GM19468 (cell line): ENCODE results near the gene MFAP2.
"Not testable (repeated sequence)": the region's sequence is repeated elsewhere in the genome, so short reads cannot be mapped to it uniquely, and the experiment has no call there.

Experiments
- ATAC-seq: cut with Tn5 transposase; IDR thresholded peaks from one replicate; pipeline ENCODE4 v1.9.1; 2021; ENCODE audit warnings: mild to moderate bottlenecking, moderate library complexity, moderate number of reproducible peaks; ENCODE audit not compliant: unreplicated experiment; ENCODE audit errors: extremely low read depth

MFAP2 gene

DNA sequence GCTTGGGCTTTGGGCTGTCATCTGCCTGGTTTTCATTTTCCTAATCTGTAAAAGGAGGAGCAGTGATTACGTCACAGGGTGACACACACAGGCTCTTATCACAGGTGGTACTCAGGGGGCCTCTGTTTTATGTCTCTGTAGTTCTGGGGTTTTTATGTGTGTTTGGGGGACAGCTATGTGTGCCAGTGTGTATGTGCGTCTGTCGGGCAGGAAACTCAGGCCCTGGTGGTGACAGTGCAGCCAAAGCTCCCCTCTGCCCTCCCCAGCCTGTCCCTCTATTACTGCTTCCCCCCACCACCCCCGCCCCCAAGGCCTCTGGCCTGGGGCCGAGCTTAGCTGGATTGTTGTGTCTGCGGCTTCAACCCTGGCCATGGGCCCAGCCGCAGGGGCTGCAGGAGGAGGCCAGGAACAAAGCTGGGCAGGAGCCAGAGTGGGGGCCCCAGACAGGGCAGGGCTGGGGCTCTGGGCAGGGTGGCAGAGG, 13.3 kb downstream of the MFAP2 start:
- no peak for ATAC-seq

DNA sequence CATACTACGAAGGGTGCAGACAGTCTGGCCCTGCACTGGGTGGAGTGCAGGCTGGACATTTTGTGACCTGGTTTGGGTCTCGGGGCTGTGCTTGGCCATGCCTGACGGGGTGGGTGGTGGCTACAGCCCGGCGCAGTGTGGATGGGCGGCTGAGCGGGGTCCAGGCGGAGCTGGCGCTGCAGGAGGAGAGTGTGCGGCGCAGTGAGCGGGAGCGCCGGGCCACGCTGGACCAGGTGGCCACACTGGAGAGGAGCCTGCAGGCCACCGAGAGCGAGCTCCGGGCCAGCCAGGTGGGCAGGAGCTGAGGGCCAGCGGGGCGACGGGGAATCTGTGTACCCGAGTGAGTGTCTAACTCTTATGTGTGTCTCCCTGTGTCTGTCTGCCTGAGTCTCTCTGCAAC, 14.1 kb downstream of the MFAP2 start:
- no peak for ATAC-seq

DNA sequence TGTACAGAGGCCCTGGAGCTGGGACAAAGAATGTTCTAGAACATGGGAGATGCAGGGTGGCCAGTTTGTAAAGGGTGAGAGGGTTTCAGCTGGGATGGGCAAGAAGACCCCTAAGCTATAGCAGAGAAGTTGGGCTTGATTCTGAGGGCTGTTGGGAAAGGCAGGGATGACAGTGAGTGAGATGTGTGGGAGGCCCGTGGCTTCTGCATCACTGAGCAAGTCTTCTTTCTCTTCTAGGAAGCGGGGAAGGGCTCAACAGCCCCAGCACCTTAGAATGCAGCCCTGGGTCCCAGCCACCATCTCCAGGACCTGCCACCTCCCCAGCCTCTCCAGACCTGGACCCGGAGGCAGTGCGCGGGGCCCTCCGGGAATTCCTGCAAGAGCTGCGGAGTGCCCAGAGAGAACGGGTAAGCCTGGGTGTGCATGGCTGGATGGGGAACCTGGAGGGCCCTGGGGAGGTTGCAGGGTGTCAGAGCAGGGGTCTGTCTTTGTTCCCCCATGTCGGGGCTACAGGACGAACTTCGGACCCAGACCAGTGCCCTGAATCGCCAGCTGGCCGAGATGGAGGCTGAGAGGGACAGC, 14.8 kb downstream of the MFAP2 start:
- no peak for ATAC-seq

DNA sequence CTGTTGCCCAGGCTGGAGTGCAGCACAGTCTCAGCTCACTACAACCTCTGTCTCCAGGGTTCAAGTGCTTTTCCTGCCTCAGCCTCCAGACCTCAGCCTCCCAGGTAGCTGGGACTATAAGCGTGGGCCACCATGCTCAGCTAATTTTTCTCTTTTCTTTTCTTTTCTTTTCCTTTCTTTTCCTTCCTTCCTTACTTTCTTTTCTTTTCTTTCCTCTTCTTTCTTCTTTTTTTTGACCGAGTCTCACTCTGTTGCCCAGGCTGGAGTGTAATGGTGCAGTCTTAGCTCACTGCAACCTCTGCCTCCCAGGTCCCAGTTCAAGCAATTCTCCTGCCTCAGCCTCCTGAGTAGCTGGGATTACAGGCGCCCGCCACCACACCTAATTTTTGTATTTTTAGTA, 16.3 kb downstream of the MFAP2 start:
- not testable (repeated sequence) for ATAC-seq

DNA sequence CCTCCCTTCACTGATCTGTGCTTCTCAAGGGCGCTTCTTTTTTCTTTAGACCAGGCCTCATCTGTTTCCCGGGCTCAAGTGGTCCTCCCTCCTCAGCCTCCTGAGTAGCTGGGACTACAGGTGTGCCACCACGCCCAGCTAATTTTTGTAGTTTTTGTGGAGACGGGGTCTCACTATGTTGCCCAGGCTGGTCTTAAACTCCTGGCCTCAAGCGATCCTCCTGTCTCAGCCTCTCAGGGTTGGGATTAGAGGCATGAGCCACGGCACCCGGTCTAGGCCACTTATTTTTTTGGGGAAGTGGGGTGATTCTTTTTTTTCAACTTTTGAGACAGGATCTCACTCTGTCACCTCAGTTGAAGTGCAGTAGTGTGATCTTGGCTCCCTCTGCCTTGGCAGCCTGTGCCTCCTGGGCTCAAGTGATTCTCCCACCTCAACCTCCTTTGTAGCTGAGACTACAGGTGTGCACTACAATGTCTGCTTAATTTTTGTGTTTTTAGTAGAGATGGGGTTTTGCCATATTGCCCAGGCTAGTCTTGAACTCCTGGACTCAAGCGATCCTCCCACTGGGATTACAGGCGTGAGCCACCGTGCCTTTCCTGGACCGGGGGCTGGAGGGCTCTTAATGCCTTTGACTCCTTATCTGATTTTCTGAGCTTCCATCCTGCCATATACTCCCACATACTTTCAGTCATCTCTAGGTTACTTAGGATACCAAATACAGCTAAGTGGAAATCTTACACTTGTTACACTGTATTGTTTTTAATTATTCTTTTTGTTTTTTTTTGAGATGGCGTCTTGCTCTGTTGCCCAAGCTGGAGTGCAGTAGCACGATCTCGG, 18.9 kb downstream of the MFAP2 start:
- no peak for ATAC-seq

DNA sequence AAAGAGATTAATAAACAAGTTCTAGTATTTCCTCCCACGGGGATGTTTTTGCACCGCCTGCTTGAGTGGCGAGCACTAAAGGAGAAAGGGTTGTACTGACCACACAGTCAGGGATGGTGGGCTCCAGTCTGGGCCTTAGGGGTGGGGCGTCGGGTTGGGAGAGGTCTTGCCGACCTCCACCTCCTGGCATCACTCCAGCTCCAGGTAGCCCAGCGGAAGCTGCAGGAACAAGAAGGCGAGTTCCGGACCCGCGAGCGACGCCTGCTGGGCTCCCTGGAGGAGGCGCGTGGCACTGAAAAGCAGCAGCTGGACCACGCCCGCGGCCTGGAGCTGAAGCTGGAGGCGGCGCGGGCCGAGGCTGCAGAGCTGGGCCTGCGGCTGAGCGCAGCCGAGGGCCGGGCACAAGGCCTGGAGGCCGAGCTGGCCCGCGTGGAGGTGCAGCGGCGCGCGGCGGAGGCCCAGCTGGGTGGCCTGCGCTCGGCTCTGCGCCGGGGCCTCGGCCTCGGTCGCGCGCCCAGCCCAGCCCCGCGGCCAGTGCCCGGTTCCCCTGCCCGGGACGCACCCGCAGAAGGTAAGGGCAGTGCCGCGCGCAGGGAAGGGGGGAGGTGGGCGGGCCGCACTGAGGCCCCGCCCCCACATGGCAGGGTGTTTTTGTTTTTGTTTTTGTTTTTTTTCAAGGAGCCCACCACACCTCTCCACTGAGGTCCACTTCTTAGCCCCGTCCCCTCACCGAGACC, 19.7 kb downstream of the MFAP2 start:
- peak; percentile 38 for ATAC-seq

DNA sequence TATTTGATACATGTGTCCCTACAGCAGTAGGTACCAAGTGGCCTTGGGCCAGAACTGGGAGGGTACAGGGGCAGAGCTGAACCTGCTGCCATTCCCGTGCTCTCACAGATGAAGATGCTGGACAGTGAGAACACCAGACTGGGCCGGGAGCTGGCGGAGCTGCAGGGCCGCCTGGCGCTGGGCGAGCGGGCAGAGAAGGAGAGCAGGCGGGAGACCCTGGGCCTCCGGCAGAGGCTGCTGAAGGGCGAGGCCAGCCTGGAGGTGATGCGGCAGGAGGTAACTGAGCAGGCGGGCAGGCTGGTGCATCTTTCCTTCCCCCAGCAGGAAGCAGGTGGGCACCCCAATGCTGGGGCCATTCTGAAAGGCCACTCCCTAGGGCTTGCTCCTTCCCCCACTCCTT, 21.9 kb downstream of the MFAP2 start:
- ATAC-seq, result no peak

DNA sequence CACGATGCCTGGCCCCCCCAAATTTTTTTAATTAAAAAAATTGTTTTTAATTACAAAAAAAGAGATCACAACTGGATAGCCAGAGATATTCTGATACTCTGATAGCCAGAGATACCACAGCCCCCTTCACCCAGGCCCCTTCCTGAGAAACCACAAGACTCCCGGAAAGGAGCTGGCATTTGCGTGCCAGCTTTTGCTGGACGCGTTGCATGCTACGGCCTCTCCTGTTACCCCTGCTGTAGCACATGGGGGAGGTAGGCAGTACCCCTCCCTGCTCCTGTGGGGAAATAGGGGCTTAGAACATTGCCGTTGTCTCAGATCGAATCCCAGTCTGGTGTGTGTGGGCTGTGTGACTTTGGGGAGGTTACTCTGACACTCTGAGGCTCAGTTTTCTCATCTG, 22.7 kb downstream of the MFAP2 start:
- no peak for ATAC-seq

DNA sequence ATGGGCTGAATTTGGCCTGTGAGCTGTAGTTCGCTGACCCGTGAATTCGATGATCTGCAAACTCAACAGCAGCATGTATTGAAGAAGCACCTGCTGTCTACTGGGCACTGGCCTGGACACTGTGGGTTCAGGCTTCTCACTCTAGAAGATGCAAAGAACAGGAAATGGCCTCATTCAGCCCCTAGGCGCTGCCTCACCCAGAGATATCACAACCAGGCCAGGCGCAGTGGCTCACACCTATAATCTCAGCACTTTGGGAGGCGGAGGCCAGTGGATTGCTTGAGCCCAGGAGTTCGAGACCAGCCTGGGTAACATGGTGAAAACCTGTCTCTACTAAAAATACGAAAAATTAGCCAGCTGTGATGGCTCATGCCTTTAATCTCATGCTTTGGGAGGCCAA, 23.6 kb downstream of the MFAP2 start:
- no peak for ATAC-seq

DNA sequence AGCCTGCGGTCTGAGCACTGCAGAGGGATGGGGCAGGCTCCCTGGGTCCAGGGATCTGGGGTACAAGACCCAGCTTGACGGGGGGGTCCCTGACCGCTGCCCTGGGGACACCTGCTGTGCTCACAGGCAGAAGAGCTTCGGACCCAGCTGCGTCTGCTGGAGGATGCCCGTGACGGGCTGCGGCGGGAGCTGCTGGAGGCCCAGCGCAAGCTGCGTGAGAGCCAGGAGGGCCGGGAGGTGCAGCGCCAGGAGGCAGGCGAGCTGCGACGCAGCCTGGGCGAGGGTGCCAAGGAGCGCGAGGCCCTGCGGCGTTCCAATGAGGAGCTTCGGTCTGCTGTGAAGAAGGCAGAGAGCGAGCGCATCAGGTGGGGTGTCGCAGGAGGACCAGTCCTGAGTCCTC, 25.2 kb downstream of the MFAP2 start:
- no peak for ATAC-seq

DNA sequence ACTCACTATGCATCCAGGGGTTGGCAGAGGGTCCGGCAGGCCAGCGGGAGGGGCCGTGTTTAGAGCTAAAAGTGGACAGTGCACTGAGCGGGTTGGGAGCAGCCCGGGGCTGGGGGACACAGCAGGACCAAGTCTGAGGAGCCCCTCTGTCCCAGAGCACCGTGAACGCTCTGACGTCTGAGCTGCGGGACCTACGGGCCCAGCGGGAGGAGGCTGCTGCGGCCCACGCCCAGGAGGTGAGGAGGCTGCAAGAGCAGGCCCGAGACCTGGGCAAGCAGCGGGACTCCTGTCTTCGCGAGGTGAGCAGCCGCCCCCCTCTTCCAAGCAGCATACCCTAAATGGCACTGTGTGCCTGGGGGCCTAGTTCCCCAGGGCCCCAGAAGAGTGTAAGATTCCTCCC, 25.8 kb downstream of the MFAP2 start:
- ATAC-seq, result no peak

DNA sequence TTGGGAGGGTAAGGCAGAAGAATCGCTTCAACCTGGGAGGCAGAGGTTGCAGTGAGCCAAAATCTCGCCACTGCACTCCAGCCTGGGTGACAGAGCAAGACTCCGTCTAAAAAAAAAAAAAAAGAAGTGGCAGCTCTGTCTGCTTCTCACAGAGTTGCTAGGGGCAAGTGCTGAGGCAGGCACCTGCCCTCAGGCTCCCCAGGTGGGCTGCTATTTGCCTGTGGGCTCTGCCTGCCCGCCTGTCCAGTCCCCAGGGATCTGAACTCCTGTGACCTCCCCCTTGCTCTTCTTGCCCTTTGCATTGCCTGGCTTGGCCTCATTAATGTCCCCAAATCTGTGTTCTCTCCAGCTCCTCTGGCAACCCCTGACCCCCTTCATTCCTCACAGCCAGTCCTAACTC, 28.0 kb downstream of the MFAP2 start:
- ATAC-seq, result not testable (repeated sequence)

DNA sequence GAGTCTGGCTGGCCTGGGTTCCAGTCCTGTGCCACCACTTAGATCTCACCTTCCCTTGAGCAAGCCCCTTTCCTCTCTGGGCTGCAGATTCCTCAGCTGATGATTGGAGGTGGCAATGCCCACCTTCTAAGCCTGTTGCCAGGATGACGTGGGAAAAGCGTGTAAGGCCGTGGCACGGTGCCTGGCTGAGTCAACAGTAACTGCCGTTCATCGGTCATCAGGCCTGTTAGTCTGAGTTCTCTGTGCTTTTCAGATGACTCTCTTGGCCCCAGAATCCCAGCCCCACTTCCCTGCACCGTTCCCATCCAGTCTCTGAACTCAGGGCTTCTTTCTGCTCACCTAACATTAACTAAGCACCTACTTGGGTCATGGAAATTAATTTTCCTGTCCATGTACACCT, 31.4 kb downstream of the MFAP2 start:
- ATAC-seq, result not testable (repeated sequence)

DNA sequence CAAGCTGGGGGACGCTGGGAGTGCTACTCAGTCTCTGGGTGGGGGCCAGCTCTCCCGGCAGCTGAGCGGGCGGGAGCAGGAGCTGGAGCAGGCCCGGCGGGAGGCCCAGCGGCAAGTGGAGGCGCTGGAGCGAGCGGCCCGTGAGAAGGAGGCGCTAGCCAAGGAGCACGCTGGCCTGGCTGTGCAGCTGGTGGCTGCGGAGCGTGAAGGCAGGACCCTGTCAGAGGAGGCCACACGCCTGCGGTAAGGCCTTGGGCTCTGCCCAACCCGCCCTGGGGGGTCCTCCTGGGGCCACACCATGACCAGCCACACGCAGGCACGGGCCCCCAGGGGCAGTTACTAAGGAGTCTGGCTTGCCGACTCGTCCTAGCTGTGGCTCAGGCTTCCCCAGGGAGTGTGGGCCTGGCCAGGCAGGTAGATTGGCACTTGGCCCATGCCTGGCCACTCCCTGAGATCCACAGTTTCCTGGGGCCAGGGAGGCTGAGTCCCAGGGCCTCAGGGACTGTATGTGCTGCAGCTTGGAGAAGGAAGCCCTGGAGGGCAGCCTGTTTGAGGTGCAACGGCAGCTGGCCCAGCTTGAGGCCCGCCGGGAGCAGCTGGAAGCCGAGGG, 32.0 kb downstream of the MFAP2 start:
- ATAC-seq, result not testable (repeated sequence)

DNA sequence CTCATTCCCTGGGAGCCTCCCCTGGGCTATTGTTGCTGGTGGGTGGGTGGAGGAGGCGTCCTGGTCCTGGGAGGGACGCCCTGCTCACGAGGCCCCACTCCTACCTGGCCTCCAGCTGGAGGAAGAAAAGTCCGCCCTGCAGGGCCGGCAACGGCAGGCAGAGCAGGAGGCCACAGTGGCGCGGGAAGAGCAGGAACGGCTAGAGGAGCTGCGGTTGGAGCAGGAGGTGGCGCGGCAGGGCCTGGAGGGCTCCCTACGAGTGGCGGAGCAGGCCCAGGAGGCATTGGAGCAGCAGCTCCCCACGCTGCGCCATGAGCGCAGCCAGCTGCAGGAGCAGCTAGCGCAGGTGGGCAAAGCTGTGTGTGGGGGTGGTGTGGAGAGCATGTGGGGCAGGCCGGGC, 33.8 kb downstream of the MFAP2 start:
- no peak for ATAC-seq

DNA sequence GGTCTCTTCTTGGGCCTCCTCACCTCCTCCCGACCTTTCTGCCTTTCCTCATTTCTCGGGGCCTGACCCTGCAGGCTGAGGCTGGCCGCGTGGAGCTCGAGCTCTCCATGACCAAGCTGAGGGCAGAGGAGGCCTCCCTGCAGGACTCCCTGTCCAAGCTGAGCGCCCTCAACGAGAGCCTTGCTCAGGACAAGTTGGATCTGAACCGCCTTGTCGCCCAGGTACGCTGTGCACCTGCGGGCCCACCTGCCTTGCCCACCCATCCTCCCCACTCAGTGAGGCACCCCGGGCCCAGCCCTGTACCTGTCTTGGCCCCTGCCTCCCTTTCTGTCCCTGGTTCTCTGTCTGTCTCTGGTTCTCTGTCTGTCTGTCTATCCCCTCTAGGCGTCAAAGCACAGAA, 34.2 kb downstream of the MFAP2 start:
- not testable (repeated sequence) for ATAC-seq

DNA sequence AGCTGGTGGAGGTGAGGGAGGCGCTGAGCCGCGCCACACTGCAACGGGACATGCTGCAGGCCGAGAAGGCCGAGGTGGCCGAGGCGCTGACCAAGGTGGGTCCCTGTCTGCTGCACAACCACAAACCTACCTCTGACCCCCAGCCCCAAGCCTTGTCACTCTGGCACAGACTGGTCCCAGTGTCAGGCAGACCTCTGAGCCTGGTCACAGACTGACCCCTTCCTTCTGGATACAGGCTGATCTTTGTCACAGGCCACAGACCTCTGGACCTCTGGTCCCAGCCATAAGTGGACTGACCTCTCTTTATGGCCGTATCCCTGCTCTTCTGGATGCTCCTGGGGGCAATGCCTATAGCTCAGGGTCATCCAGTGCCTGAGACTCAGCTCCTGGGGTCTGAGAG, 34.9 kb downstream of the MFAP2 start:
- ATAC-seq, result not testable (repeated sequence)

DNA sequence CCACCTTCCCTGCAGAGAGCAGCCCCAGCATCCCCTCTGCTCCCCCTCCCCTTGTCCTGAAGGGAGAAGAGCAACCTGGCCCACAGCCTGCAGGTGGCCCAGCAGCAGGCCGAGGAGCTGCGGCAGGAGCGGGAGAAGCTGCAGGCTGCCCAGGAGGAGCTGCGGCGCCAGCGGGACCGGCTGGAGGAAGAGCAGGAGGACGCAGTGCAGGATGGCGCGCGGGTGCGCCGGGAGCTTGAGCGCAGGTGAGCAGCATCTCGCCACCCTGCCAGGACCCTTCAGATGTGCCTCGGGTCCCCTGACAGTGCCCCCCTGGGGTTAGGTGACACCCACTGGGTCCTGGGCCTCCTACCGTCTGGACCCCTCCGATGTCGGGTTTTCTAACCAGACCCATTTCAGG, 36.4 kb downstream of the MFAP2 start:
- no peak for ATAC-seq

DNA sequence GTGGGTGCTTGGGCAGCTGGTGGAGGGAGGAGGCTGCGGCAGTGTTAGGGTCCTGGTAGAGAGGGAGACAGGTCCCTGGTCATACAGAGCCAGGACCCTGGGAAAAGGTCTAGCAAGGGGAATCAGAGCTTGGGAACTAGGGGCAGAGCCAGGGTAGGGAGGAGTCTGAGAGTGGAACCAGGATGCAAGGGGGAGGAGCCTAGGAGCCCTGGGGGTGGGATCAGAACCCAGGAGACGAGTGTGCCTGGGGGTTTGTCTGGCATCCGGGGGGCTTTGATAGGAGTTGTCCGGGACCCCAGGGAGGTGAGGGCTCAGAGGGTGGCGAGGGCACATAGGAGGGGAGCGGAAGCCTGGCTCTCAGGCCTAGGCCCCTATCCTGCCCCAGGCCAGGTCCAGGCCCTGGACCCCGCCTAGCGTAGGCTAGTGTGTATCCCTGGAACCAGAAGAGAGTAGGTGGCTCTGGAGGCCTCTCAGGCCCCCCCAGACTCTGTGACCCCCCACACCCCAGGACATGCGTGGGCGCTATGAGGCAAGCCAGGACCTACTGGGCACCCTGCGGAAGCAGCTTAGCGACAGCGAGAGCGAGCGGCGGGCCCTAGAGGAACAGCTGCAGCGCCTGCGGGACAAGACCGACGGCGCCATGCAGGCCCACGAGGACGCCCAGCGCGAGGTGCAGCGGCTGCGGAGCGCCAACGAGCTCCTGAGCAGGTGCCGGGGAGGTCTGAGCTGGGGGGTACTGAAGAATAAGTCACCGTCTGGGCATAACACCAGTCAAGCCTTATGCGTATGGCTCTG, 40.8 kb downstream of the MFAP2 start:
- not testable (repeated sequence) for ATAC-seq
